K562 (cell line): Measurements from ENCODE around the gene RNF138. TPM values are rescaled to one million over a fixed set of nuclear protein-coding genes. Genes with fewer than 3 reads are reported as not detected.

Source experiments
- ATAC-seq: fragments of 200-7000 bp; cut with Tn5 transposase; 3 replicates; pipeline ENCODE4 v1.9.1; 2020; ENCODE audit warnings: moderate library complexity
- BruUV-seq: library from RNA; stranded (reverse); fragments of 400-500 nt; replicated peaks from 2 replicates; lab custom pipeline; 2021; lab: Mats Ljungman, UMichigan
- CTCF ChIA-PET: fragments of 300-600 bp; formaldehyde crosslinking; extraction: SDS; loops from one replicate; lab custom pipeline; 2021; ENCODE audit warnings: low intra/inter-chr PET ratio; lab: Yijun Ruan, JAX
- POLR2A ChIA-PET: fragments of 300-600, 350-650 bp; sonication (Branson Sonifier 250); formaldehyde crosslinking; extraction: SDS; loops from one replicate; lab custom pipeline; 2021; ENCODE audit warnings: antibody characterized with exemption, inconsistent platforms; lab: Yijun Ruan, JAX
- DNase-seq, 4 experiments: peaks; one replicate each; pipeline versions ENCODE4 v3.0.0 to v3.0.0-alpha.2; 2011 to 2018; ENCODE audit warnings: low spot score in 3 of 4, mixed read lengths in 3 of 4; ENCODE audit errors: extremely low read depth in 1 of 4
- FAIRE-seq: peaks from 2 replicates; lab custom pipeline; 2011; peaks lifted over from hg19 to GRCh38; lab: Jason Lieb, UNC
- H2AFZ ChIP-seq: 2 replicates; pipeline ENCODE4 v1.6.0; 2011; ENCODE audit warnings: low read depth, low read length, control low read depth, inconsistent platforms
- H3K27ac ChIP-seq: fragments of 200-600 bp; 3 replicates; pipeline ENCODE4 v1.8.0; 2011; ENCODE audit warnings: low read depth, mild to moderate bottlenecking, control low read depth, inconsistent platforms, low read length, moderate library complexity, mixed read lengths; ENCODE audit errors: extremely low read depth
- H3K27me3 ChIP-seq, 2 experiments: fragments of 300-600 bp in 1 of 2; 2 replicates in 1 of 2; 3 replicates in 1 of 2; pipeline versions ENCODE4 v1.6.0 to v1.8.0; 2011; ENCODE audit warnings: inconsistent platforms in 2 of 2, low read length in 2 of 2, mild to moderate bottlenecking in 1 of 2, mixed read lengths in 1 of 2, moderate library complexity in 1 of 2; ENCODE audit not compliant: control insufficient read depth in 2 of 2, insufficient read depth in 2 of 2
- H3K36me3 ChIP-seq: fragments of 300-600 bp; 3 replicates; pipeline ENCODE4 v1.8.0; 2011; ENCODE audit warnings: mild to moderate bottlenecking, low read length, inconsistent platforms; ENCODE audit not compliant: control insufficient read depth, insufficient read depth
- H3K4me1 ChIP-seq, 2 experiments: fragments of 200-600 bp in 1 of 2; replicated peaks in 1 of 2; 2 replicates in 1 of 2; 3 replicates in 1 of 2; pipeline versions ENCODE4 v1.5.1 to v1.8.0; 2011; ENCODE audit warnings: inconsistent platforms in 2 of 2, low read length in 2 of 2, mild to moderate bottlenecking in 1 of 2, mixed read lengths in 1 of 2, moderate library complexity in 1 of 2; ENCODE audit not compliant: control insufficient read depth in 2 of 2, insufficient read depth in 2 of 2
- H3K4me2 ChIP-seq: 2 replicates; pipeline ENCODE4 v1.6.1; 2011; ENCODE audit warnings: low read length, control low read depth, inconsistent platforms, mixed read lengths; ENCODE audit not compliant: insufficient read depth
- H3K4me3 ChIP-seq: fragments of 200-600 bp; sonication (generic), shearing (Covaris generic); 2 replicates; pipeline ENCODE4 v1.5.1; 2016; ENCODE audit warnings: control low read depth, inconsistent platforms
- H3K79me2 ChIP-seq: fragments of 200-600 bp; 3 replicates; pipeline ENCODE4 v1.8.0; 2011; ENCODE audit warnings: low read length, inconsistent platforms; ENCODE audit not compliant: control insufficient read depth, insufficient read depth
- H3K9ac ChIP-seq, 2 experiments: 2 replicates each; pipeline versions ENCODE4 v1.6.0 to v1.6.1; 2011; ENCODE audit warnings: low read depth in 2 of 2, low read length in 2 of 2, control low read depth in 1 of 2, inconsistent platforms in 1 of 2, mild to moderate bottlenecking in 1 of 2, mixed read lengths in 1 of 2; ENCODE audit not compliant: insufficient read depth in 1 of 2
- H3K9me1 ChIP-seq: one replicate; pipeline ENCODE4 v1.6.0; 2011; ENCODE audit warnings: inconsistent platforms, mild to moderate bottlenecking, low read length, moderate library complexity; ENCODE audit not compliant: control insufficient read depth, insufficient read depth
- H3K9me3 ChIP-seq: replicated peaks from 2 replicates; pipeline ENCODE4 v1.5.1; 2011; ENCODE audit warnings: low read depth, low read length, inconsistent platforms; ENCODE audit not compliant: control insufficient read depth, insufficient read depth
- H4K20me1 ChIP-seq: replicated peaks from 2 replicates; pipeline ENCODE4 v1.6.1; 2011; ENCODE audit warnings: low read length, inconsistent platforms, mixed read lengths; ENCODE audit not compliant: control insufficient read depth, insufficient read depth
- CHD4 ChIP-seq: fragments of 200-600 bp; sonication (generic); IDR thresholded peaks from 3 replicates; pipeline ENCODE4 v1.6.1; 2012; ENCODE audit warnings: low read depth, mild to moderate bottlenecking, mixed read lengths, low read length, inconsistent platforms; ENCODE audit not compliant: insufficient read depth, insufficient replicate concordance, poor library complexity, severe bottlenecking
- CREB1 ChIP-seq, 2 experiments: sonication (generic) in 1 of 2; formaldehyde crosslinking in 1 of 2; IDR thresholded peaks; 2 replicates each; pipeline versions ENCODE4 v1.6.1 to v1.8.0; 2012 to 2022; ENCODE audit warnings: inconsistent platforms in 1 of 2, mild to moderate bottlenecking in 1 of 2, missing genetic modification reagents in 1 of 2, moderate library complexity in 1 of 2
- ELF4 ChIP-seq: fragments of 450-650 bp; formaldehyde crosslinking; IDR thresholded peaks from 2 replicates; pipeline ENCODE4 v1.4.0; 2022; ENCODE audit warnings: missing genetic modification characterization
- ETV1 ChIP-seq: fragments of 450-650 bp; conservative IDR thresholded peaks from 2 replicates; pipeline ENCODE4 v1.6.1; 2016; ENCODE audit warnings: missing genetic modification characterization, control low read depth, low read depth, missing compliant biosample characterization
- IRF1 ChIP-seq: sonication (generic); formaldehyde crosslinking; IDR thresholded peaks from 2 replicates; pipeline ENCODE4 v1.8.0; 2022; ENCODE audit warnings: missing genetic modification reagents, mild to moderate bottlenecking, borderline replicate concordance
- MXI1 ChIP-seq: IDR thresholded peaks from 2 replicates; pipeline ENCODE4 v1.6.1; 2011; ENCODE audit warnings: low read depth, mild to moderate bottlenecking, improper control_type of control experiment, low read length
- POLR2H ChIP-seq: IDR thresholded peaks from 2 replicates; pipeline ENCODE4 v1.6.1; 2016; ENCODE audit warnings: missing genetic modification characterization, low read depth, mild to moderate bottlenecking, control low read depth, missing compliant biosample characterization, moderate library complexity
- PTRF ChIP-seq: fragments of 450-650 bp; IDR thresholded peaks from 2 replicates; pipeline ENCODE4 v1.6.1; 2016; ENCODE audit warnings: mild to moderate bottlenecking, missing genetic modification characterization, missing compliant biosample characterization
- PTTG1 ChIP-seq: fragments of 450-650 bp; IDR thresholded peaks from 2 replicates; pipeline ENCODE4 v1.6.1; 2016; ENCODE audit warnings: low read depth, mild to moderate bottlenecking, missing genetic modification characterization, missing compliant biosample characterization
- RUNX1 ChIP-seq: sonication (generic); IDR thresholded peaks from 2 replicates; pipeline ENCODE4 v1.6.1; 2016; ENCODE audit warnings: antibody characterized with exemption, low read depth
- SMC3 ChIP-seq: conservative IDR thresholded peaks from 2 replicates; pipeline ENCODE4 v1.6.1; 2011; ENCODE audit warnings: low read depth, low read length, improper control_type of control experiment; ENCODE audit not compliant: insufficient read depth
- ZNF717 ChIP-seq: fragments of 250-450 bp; sonication (Bioruptor Pico); IDR thresholded peaks from 2 replicates; pipeline ENCODE4 v1.5.0; 2021
- WGBS: fragments of 100-300 bp; shearing (Covaris generic); methylation state at CpG from one replicate; pipeline ENCODE4 v1.1.6; 2016; ENCODE audit warnings: low coverage, mixed read lengths; ENCODE audit not compliant: insufficient coverage; ENCODE audit errors: missing lambda C conversion rate; 5-methylcytosine and 5-hydroxymethylcytosine counted together
- in situ Hi-C: fragments of 300-500 bp; cut with MboI; formaldehyde crosslinking; loops from 4 replicates; pipeline ENCODE4 v1.15.0; 2018; ENCODE audit warnings: inconsistent platforms, mixed read lengths
- intact Hi-C: fragments of 100-400 bp; cut with micrococcal nuclease; formaldehyde crosslinking; loops from 2 replicates; pipeline ENCODE4 v1.14.2; 2022
- polyA plus RNA-seq, 8 experiments: library from polyadenylated mRNA; depleted of rRNA in 4 of 8; stranded (reverse) in 5 of 8; unstranded in 3 of 8; fragments of >200 nt; fragmentation: Nextera tagmentation in 2 of 8; fragmentation: Illumina TruSeq in 1 of 8; extraction: Ambion mirVana in 2 of 8; extraction: Trizol in 1 of 8; gene quantifications; 2 replicates each; pipeline versions ENCODE4 v1.2.1 to v1.2.3, GENCODE V29; 2011 to 2014; ENCODE audit warnings: inconsistent platforms in 1 of 8, missing spikeins in 1 of 8
- total RNA-seq, 7 experiments: library from RNA; depleted of rRNA in 6 of 7; stranded (reverse); fragments of >200 nt in 6 of 7; fragmentation: Illumina TruSeq in 2 of 7; extraction: Trizol in 2 of 7; gene quantifications; 2 replicates each; pipeline versions ENCODE4 v1.2.1 to v1.2.3, GENCODE V29; 2011 to 2021; ENCODE audit warnings: low replicate concordance in 1 of 7
- TF ChIP-seq, protein P1 (sequence below): fragments of 250-450 bp; sonication (Bioruptor Pico); IDR thresholded peaks from 2 replicates; pipeline ENCODE4 v1.4.0; 2020; ENCODE audit warnings: mild to moderate bottlenecking, moderate library complexity

The RNF138 gene
- total and polyA plus RNA-seq, 9 of the 15 experiments (the other 6 are each of a cell fraction or from before 2014, with no cell fraction given) = 47.6 to 100 (median 62.5) TPM

- TF ChIP-seq SMC3 (no peak), MXI1 (no peak), ZNF717 (CRISPR knock-in tag) (no peak), PTRF (tag) (no peak), RUNX1 (no peak), PTTG1 (tag) (no peak)
- TF ChIP-seq, protein P1, sequence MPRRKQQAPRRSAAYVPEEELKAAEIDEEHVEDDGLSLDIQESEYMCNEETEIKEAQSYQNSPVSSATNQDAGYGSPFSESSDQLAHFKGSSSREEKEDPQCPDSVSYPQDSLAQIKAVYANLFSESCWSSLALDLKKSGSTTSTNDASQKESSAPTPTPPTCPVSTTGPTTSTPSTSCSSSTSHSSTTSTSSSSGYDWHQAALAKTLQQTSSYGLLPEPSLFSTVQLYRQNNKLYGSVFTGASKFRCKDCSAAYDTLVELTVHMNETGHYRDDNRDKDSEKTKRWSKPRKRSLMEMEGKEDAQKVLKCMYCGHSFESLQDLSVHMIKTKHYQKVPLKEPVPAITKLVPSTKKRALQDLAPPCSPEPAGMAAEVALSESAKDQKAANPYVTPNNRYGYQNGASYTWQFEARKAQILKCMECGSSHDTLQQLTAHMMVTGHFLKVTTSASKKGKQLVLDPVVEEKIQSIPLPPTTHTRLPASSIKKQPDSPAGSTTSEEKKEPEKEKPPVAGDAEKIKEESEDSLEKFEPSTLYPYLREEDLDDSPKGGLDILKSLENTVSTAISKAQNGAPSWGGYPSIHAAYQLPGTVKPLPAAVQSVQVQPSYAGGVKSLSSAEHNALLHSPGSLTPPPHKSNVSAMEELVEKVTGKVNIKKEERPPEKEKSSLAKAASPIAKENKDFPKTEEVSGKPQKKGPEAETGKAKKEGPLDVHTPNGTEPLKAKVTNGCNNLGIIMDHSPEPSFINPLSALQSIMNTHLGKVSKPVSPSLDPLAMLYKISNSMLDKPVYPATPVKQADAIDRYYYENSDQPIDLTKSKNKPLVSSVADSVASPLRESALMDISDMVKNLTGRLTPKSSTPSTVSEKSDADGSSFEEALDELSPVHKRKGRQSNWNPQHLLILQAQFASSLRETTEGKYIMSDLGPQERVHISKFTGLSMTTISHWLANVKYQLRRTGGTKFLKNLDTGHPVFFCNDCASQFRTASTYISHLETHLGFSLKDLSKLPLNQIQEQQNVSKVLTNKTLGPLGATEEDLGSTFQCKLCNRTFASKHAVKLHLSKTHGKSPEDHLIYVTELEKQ = no peak
These were observed 34.9 kb downstream of the RNF138 start (continued) for GRCh38 chr18:32126538-32126937.

DNA sequence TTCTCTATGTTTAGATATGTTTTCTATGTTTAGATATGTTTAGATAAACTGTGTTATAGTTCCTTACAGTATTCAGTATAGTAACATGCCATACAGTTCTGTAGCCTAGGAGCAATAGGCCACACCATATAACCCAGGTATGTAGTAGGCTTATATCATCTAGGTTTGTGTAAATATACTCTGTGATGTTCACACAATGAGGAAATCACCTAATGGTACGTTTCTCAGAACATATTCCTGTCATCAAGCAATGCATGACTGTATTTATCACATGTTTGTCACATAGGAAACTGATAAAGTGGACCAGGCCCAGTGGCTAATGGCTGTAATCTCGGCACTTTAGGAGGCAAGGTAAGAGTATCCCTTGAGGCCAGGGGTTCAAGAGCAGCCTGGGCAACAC lies 44.0 kb downstream of the RNF138 start:
- BruUV-seq = no TSS peak
- ATAC-seq = peak; percentile 18; the same call in 2 of the 3 replicates
- POLR2A ChIA-PET = interaction anchor here (0.7 to 1.0 kb wide), 2 partner anchors 29 to 180 kb away, joined by 3 read pairs; no protein-coding TSS in a partner anchor
- TF ChIP-seq POLR2H = no peak
- no peak for TF ChIP-seq ETV1 (tag)
- no peak for TF ChIP-seq CHD4
- TF ChIP-seq IRF1 (CRISPR knock-in tag) = no peak
- no peak for TF ChIP-seq CREB1 (IDR thresholded peaks at IDR 0.05)
- TF ChIP-seq CREB1 (CRISPR knock-in tag; IDR thresholded peaks at IDR 0.05) = no peak
- no peak for TF ChIP-seq ELF4
- TF ChIP-seq MXI1 = no peak

More for the DNA sequence above, 44.0 kb downstream of the RNF138 start:
- CTCF ChIA-PET = no interaction called here
- FAIRE-seq (no peak), DNase-seq (no peak)
- no peaks in the 10 kb centered on the region for H3K79me2 ChIP-seq
- in situ Hi-C loops = no loop called here
- H3K9ac ChIP-seq = no peak overlapping the region
- no peak overlapping the region for H3K4me2 ChIP-seq
- peaks cover 8 to 17% of the 10 kb centered on the region in 2 experiments for H3K4me1 ChIP-seq
- H4K20me1 ChIP-seq = no peaks in the 10 kb centered on the region
- no peak overlapping the region for H2AFZ ChIP-seq
- intact Hi-C loops = loop anchor here (5.0 kb wide), 1 partner anchor 193 kb away; the partner anchor contains the start of gene TRAPPC8
- WGBS = 24% methylated on average over 2 of the region's 2 CpGs
- H3K4me3 ChIP-seq = no peak overlapping the region
- H3K9me3 ChIP-seq = no peaks in the 10 kb centered on the region
- H3K27ac ChIP-seq = no peak overlapping the region
- H3K27me3 ChIP-seq = no peaks in the 10 kb centered on the region
- H3K9me1 ChIP-seq = no peaks in the 10 kb centered on the region
- H3K36me3 ChIP-seq = peaks cover 22% of the 10 kb centered on the region; the same call in 2 of the 3 replicates
